Fibroblast of lung (primary cell): ENCODE data around the gene ITGBL1.

Experiments
- EZH2 ChIP-seq: IDR thresholded peaks from 2 replicates; pipeline ENCODE4 v1.5.1; 2012; ENCODE audit warnings: low read length, control low read depth, mild to moderate bottlenecking; ENCODE audit errors: missing control alignments
- TF ChIP-seq, protein P1 (sequence below), 2 donors: IDR thresholded peaks in 1 of 2; conservative IDR thresholded peaks in 1 of 2; 1 replicate in 1 of 2; 2 replicates in 1 of 2; pipeline ENCODE4 v1.5.1; 2011 to 2012; ENCODE audit warnings: low read length in 2 of 2, control low read depth in 1 of 2, inconsistent platforms in 1 of 2, low read depth in 1 of 2, mild to moderate bottlenecking in 1 of 2

DNA sequence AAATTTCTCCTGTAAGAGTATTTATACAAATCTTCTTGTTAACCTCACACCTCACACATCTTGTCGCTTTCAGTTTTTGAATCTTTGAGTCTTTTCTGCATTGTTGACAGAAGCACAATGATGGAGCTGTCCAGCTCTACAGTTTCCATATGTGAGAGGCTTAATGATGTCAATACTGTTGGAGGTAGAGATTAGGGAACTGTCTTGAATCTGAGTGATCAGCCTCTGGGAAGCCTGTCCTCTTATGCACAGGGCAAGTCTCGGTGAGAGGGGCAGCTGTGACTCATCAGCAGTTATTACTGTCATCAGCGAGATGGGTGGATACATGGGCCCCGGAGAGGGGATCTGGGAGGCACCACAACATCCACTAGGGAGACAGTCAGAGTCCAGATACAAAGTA, 4.6 kb upstream of the ITGBL1 start:
- TF ChIP-seq, protein P1, sequence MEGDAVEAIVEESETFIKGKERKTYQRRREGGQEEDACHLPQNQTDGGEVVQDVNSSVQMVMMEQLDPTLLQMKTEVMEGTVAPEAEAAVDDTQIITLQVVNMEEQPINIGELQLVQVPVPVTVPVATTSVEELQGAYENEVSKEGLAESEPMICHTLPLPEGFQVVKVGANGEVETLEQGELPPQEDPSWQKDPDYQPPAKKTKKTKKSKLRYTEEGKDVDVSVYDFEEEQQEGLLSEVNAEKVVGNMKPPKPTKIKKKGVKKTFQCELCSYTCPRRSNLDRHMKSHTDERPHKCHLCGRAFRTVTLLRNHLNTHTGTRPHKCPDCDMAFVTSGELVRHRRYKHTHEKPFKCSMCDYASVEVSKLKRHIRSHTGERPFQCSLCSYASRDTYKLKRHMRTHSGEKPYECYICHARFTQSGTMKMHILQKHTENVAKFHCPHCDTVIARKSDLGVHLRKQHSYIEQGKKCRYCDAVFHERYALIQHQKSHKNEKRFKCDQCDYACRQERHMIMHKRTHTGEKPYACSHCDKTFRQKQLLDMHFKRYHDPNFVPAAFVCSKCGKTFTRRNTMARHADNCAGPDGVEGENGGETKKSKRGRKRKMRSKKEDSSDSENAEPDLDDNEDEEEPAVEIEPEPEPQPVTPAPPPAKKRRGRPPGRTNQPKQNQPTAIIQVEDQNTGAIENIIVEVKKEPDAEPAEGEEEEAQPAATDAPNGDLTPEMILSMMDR (conservative IDR thresholded peaks at IDR 0.05 in 1 of 2, IDR thresholded peaks at IDR 0.05 in 1 of 2; ENCODE audit: low read depth in 1 of 2, low read length in 2 of 2) = no peak
- TF ChIP-seq EZH2 = no peak
